ENCODE measurements around the gene GNA15. TPM values are rescaled to one million over a fixed set of nuclear protein-coding genes. Genes with fewer than 3 reads are reported as not detected.

Gene GNA15
- total RNA-seq, 1 experiment from 2014 or later: 0.22 TPM

DNA sequence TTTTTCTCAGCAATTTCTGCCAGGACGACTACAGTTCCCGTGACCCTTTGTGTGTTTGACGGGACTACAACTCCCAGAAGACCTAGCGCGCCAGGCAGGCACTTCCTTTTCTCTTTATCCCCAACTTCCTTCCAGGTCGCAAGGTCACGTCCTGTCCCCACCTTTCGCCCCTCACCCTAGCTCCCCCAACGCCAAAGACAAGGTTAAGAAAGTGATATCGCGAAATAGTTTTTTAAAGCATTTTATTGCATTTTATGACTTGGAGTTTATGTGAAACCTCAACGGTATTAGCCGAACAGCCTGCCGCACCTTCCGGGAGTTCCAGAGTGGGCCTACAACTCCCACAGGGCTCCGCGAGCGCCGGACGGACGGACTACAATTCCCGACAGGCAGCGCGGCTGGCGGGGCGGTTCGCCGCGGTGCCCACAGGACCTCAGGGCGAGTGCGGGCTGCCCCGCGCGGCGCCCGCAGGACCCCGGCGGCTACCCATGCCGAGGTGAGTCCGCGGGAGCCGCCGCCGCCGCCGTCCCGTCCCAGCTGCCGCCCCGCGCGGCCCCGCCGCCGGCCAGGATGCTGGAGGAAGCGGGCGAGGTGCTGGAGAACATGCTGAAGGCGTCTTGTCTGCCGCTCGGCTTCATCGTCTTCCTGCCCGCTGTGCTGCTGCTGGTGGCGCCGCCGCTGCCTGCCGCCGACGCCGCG, 49.8 kb downstream of the GNA15 start, which contains the start of gene NCLN (continued):
- TF ChIP-seq MLX (CRISPR knock-in tag; IDR thresholded peaks at IDR 0.05) (no peak), SMAD3 (CRISPR knock-in tag; IDR thresholded peaks at IDR 0.05; ENCODE audit: borderline replicate concordance) (0 out of 2 replicates have a peak, but pooled peaks have one; percentile 23), EMX1 (CRISPR knock-in tag; IDR thresholded peaks at IDR 0.05) (no peak), ZBTB43 (CRISPR knock-in tag; IDR thresholded peaks at IDR 0.05) (no peak; the same call in 1 of the 2 replicates), E2F4 (CRISPR knock-in tag; IDR thresholded peaks at IDR 0.05; ENCODE audit: borderline replicate concordance, low read depth) (peak; percentile 23; the same call in 1 of the 2 replicates), ZNF219 (CRISPR knock-in tag; IDR thresholded peaks at IDR 0.05; ENCODE audit: borderline replicate concordance) (no peak), ZNF532 (CRISPR knock-in tag; IDR thresholded peaks at IDR 0.05; ENCODE audit: borderline replicate concordance) (no peak), FOXP1 (CRISPR knock-in tag; IDR thresholded peaks at IDR 0.05; ENCODE audit: borderline replicate concordance) (peak; percentile 80), TEAD1 (CRISPR knock-in tag; IDR thresholded peaks at IDR 0.05) (no peak), ZNF512 (CRISPR knock-in tag; IDR thresholded peaks at IDR 0.05; ENCODE audit: borderline replicate concordance) (no peak), ATF1 (CRISPR knock-in tag; IDR thresholded peaks at IDR 0.05) (no peak), FOXJ3 (CRISPR knock-in tag; IDR thresholded peaks at IDR 0.05; ENCODE audit: borderline replicate concordance) (no peak), RELA (CRISPR knock-in tag; IDR thresholded peaks at IDR 0.05; ENCODE audit: borderline replicate concordance) (no peak), NFE2L1 (CRISPR knock-in tag; IDR thresholded peaks at IDR 0.05) (no peak), SP1 (CRISPR knock-in tag; conservative IDR thresholded peaks at IDR 0.05) (peak; percentile 85)
- TF ChIP-seq, protein P1, sequence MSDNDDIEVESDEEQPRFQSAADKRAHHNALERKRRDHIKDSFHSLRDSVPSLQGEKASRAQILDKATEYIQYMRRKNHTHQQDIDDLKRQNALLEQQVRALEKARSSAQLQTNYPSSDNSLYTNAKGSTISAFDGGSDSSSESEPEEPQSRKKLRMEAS (CRISPR knock-in tag; IDR thresholded peaks at IDR 0.05): no peak; the same call in 1 of the 2 replicates
- TF ChIP-seq, protein P2, sequence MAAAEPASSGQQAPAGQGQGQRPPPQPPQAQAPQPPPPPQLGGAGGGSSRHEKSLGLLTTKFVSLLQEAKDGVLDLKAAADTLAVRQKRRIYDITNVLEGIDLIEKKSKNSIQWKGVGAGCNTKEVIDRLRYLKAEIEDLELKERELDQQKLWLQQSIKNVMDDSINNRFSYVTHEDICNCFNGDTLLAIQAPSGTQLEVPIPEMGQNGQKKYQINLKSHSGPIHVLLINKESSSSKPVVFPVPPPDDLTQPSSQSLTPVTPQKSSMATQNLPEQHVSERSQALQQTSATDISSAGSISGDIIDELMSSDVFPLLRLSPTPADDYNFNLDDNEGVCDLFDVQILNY (CRISPR knock-in tag; IDR thresholded peaks at IDR 0.05): no peak
- TF ChIP-seq, protein P3, sequence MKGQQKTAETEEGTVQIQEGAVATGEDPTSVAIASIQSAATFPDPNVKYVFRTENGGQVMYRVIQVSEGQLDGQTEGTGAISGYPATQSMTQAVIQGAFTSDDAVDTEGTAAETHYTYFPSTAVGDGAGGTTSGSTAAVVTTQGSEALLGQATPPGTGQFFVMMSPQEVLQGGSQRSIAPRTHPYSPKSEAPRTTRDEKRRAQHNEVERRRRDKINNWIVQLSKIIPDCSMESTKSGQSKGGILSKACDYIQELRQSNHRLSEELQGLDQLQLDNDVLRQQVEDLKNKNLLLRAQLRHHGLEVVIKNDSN (CRISPR knock-in tag; IDR thresholded peaks at IDR 0.05): no peak

All from WTC11 (cell line).